ENCODE data around the gene LTBP1. TPM values are rescaled to one million over a fixed set of nuclear protein-coding genes. Genes with fewer than 3 reads are reported as not detected.

The LTBP1 gene
- total and polyA plus RNA-seq, 9 donors = 13.5 to 117 (median 41.8) TPM

- no peak for TF ChIP-seq POLR2A (IDR thresholded peaks at IDR 0.05)
- TF ChIP-seq CTCF (IDR thresholded peaks at IDR 0.05) = no peak
- TF ChIP-seq EP300 (IDR thresholded peaks at IDR 0.05) = no peak
- no peaks in the 10 kb centered on the region for H3K4me1 ChIP-seq (ENCODE audit: insufficient read depth)
- H3K4me3 ChIP-seq = no peak overlapping the region
- 85 to 89% (median 89%) methylated on average over 3 of the region's 3 CpGs for WGBS, 3 donors
- intact Hi-C loops (cut with DNase I) = no loop called here
- no peak overlapping the region for H3K27ac ChIP-seq
- no peak for DNase-seq
- no peaks in the 10 kb centered on the region for H3K9me3 ChIP-seq
- H3K27me3 ChIP-seq = no peaks in the 10 kb centered on the region
- H3K36me3 ChIP-seq = no peaks in the 10 kb centered on the region
These were observed 249.9 kb downstream of the LTBP1 start for GRCh38 chr2:33196700-33197099.

GRCh38 chr2:33197198-33197938 is 250.6 kb downstream of the LTBP1 start:
- intact Hi-C loops (cut with DNase I) = no loop called here
- Histone ChIP-seq H3K4me1 (ENCODE audit: insufficient read depth) (peaks cover 2% of the 10 kb centered on the region), H3K27ac (no peak overlapping the region), H3K36me3 (no peaks in the 10 kb centered on the region), H3K27me3 (no peaks in the 10 kb centered on the region), H3K9me3 (no peaks in the 10 kb centered on the region), H3K4me3 (no peak overlapping the region)
- no peak for TF ChIP-seq CTCF (IDR thresholded peaks at IDR 0.05)
- no peak for TF ChIP-seq POLR2A (IDR thresholded peaks at IDR 0.05)
- no peak for TF ChIP-seq EP300 (IDR thresholded peaks at IDR 0.05)
- 88 to 91% (median 90%) methylated on average over 5 of the region's 5 CpGs for WGBS, 3 donors
- no peak for DNase-seq

GRCh38 chr2:33202641-33203522 is 256.1 kb downstream of the LTBP1 start:
- H3K27ac ChIP-seq = no peak overlapping the region
- no peak for DNase-seq
- no peaks in the 10 kb centered on the region for H3K9me3 ChIP-seq
- no peaks in the 10 kb centered on the region for H3K27me3 ChIP-seq
- WGBS, 3 donors = 75 to 84% (median 82%) methylated on average over 9 of the region's 9 CpGs
- no peak overlapping the region for H3K4me3 ChIP-seq
- peaks cover 2% of the 10 kb centered on the region for H3K4me1 ChIP-seq (ENCODE audit: insufficient read depth)
- intact Hi-C loops (cut with DNase I) = no loop called here
- TF ChIP-seq POLR2A (IDR thresholded peaks at IDR 0.05) (no peak), CTCF (IDR thresholded peaks at IDR 0.05) (no peak), EP300 (IDR thresholded peaks at IDR 0.05) (no peak)
- H3K36me3 ChIP-seq = no peaks in the 10 kb centered on the region

GRCh38 chr2:33204945-33205344 is 258.2 kb downstream of the LTBP1 start:
- intact Hi-C loops (cut with DNase I) = no loop called here
- H3K4me1 ChIP-seq (ENCODE audit: insufficient read depth) = peaks cover 3% of the 10 kb centered on the region
- 88 to 94% (median 92%) methylated on average over 2 of the region's 2 CpGs for WGBS, 3 donors

More at GRCh38 chr2:33204945-33205344, 258.2 kb downstream of the LTBP1 start:
- Histone ChIP-seq H3K4me3 (no peak overlapping the region), H3K27ac (no peak overlapping the region), H3K27me3 (no peaks in the 10 kb centered on the region), H3K9me3 (no peaks in the 10 kb centered on the region), H3K36me3 (no peaks in the 10 kb centered on the region)
- TF ChIP-seq POLR2A (IDR thresholded peaks at IDR 0.05) (no peak), CTCF (IDR thresholded peaks at IDR 0.05) (no peak), EP300 (IDR thresholded peaks at IDR 0.05) (no peak)
- DNase-seq = no peak

Measured in ovary (tissue), 9 donors.